ENCODE results near the gene RELL1.
"Not testable (repeated sequence)": the region's sequence is repeated elsewhere in the genome, so short reads cannot be mapped to it uniquely, and the experiment has no call there.

The RELL1 gene

DNA sequence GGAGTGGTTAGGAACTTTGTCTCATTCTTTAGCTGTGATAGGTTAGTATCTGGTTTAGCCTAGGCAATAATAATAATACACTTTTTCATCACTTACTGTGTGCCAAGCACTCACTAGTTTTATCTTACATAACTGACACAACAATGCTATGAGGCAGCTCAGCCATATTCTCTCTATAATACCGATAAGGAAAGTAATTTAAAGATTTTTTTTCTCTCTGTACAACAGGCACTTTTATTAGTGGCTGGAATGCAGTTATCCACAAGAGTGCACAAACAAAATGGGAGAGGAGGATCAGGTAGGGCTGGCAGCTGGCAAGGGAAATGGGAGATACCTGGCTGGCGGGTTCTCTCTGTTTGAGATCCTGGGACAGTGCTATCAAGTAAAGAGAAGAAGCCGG lies 7.6 kb downstream of the RELL1 start:
- DNase-seq (ENCODE audit: low read depth in 2 of 2) = no peak
- no peak overlapping the region for H3K4me3 ChIP-seq (replicated peaks in 1 of 2; ENCODE audit: low read depth in 2 of 2, low read length in 2 of 2)
- TF ChIP-seq, protein P1, sequence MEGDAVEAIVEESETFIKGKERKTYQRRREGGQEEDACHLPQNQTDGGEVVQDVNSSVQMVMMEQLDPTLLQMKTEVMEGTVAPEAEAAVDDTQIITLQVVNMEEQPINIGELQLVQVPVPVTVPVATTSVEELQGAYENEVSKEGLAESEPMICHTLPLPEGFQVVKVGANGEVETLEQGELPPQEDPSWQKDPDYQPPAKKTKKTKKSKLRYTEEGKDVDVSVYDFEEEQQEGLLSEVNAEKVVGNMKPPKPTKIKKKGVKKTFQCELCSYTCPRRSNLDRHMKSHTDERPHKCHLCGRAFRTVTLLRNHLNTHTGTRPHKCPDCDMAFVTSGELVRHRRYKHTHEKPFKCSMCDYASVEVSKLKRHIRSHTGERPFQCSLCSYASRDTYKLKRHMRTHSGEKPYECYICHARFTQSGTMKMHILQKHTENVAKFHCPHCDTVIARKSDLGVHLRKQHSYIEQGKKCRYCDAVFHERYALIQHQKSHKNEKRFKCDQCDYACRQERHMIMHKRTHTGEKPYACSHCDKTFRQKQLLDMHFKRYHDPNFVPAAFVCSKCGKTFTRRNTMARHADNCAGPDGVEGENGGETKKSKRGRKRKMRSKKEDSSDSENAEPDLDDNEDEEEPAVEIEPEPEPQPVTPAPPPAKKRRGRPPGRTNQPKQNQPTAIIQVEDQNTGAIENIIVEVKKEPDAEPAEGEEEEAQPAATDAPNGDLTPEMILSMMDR (IDR thresholded peaks at IDR 0.05; ENCODE audit: low read depth, low read length) = no peak

DNA sequence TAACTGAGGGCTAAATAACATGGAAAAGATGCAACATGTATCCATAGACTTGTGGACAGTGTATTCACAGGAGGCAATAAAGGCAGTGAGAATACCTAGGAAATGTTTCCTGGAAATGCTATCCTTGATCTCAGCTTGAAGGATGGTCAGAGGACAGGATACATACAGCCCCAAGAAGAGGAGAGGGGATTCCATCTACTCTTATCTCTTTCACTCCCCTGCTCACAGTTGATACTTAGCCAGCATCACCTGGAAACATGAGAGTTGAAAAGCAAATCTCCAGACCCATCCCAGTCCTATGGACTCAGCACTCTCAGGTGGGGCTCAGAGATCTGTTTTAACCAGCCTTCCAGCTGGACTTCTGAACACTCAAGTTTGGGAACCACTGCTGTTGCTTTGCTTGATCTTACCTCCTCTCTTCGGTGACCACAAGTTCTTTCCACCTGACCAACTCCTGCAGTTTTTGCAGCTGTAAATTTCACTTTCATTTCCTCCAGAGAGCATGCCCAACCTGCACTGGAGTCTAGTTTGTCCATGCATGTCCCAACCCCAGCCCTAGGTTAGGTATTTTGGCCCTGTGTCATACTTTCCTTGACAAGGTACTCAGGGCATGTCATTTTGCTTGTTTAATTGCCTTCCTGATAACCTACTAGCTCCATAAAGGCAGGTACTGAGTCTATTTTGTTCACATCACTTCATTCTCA lies 10.4 kb downstream of the RELL1 start:
- no peak for DNase-seq (ENCODE audit: low read depth in 2 of 2)
- TF ChIP-seq, protein P1 (IDR thresholded peaks at IDR 0.05; ENCODE audit: low read depth, low read length) = no peak

DNA sequence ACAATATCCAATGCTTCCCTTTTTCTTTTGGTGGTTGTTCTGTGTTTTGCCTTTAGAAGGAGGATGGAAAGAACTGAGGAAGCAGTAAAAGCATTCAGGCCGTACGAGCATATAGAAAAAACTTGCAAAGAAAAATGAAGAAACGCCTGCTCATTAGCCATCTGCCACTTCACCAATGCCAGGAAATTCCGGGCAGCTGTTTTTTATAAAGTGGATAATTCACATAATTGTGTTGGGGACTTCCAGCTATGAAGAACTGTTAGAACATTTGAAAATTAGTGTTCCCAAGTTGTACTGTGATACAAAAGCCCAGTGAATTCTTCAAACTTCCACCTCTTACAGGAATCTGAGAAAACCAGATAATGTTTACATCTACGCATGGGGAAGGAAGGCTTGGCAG lies 11.7 kb downstream of the RELL1 start:
- H3K4me3 ChIP-seq (replicated peaks in 1 of 2; ENCODE audit: low read depth in 2 of 2, low read length in 2 of 2) = no peak overlapping the region
- no peak for DNase-seq (ENCODE audit: low read depth in 2 of 2)
- TF ChIP-seq, protein P1 (IDR thresholded peaks at IDR 0.05; ENCODE audit: low read depth, low read length) = no peak

More for the DNA sequence above, 10.4 kb downstream of the RELL1 start:
- H3K4me3 ChIP-seq (replicated peaks in 1 of 2; ENCODE audit: low read depth in 2 of 2, low read length in 2 of 2) = no peak overlapping the region

DNA sequence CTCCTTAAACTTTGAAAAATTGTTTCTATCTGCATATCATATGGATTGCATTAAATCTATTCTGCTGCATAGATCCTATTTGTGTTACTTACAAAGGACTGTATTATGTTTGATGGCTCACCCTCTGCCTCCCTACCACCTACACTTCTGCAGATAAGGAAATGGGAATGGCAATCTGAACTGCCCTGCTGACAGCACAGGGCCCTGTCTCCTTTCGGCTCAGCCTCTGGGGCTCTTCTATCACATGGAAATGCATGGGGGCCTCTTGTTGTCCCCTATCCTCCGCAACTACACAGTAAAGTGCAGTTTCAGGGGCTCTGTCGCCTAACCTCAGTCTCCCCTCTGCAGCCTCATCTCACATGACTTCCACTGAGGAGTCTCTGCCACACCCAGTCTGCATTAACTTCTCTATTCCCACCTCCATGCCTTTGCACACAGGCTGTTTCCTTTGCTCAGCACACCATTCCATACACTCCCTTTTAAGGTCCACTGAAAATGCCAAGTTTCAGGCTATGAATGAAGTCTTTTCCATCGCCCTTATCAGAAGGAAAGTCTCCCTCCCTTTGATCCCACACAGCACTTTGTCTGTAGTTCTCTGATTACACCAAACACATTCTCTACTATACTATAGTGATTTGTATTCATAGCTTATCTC lies 12.5 kb downstream of the RELL1 start:
- TF ChIP-seq, protein P1 (IDR thresholded peaks at IDR 0.05; ENCODE audit: low read depth, low read length) = no peak
- no peak for DNase-seq (ENCODE audit: low read depth in 2 of 2)
- H3K4me3 ChIP-seq (replicated peaks in 1 of 2; ENCODE audit: low read depth in 2 of 2, low read length in 2 of 2) = no peak overlapping the region

DNA sequence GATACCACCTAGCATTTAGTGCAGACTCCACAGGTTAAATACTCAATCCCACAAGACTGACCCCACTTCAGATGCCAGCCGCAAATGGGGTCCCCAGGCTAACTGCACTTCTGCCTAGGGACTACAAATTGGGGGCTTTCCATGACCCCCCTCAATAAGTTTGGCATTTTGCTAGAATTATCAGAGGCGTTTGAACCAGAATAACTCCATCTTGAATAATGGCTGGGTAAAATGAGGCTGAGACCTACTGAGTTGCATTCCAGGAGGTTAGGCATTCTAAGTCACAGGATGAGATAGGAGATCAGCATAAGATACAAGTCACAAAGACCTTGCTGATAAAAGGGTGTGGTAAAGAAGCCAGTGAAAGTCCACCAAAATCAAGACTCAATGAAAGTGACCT lies 15.1 kb downstream of the RELL1 start:
- no peak for DNase-seq (ENCODE audit: low read depth in 2 of 2)
- TF ChIP-seq, protein P1 (IDR thresholded peaks at IDR 0.05; ENCODE audit: low read depth, low read length) = no peak

DNA sequence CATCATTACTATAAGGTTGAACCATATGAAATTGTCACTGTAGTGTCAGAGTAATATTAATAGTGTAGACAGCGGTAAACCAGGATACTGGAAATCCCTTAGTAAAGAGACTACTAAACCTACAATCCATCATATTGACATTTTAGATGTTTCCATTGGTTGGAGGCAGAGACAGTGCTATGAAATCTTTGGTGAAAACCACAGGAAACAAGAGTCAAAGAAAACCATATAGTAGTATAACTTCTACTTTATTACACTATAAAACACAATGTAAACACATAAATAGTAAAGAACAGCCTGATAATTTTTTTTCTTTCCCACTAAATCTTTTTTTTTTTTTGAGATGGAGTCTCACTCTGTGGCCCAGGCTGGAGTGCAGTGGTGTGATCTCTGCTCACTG lies 15.9 kb downstream of the RELL1 start:
- no peak overlapping the region for H3K4me3 ChIP-seq (replicated peaks in 1 of 2; ENCODE audit: low read depth in 2 of 2, low read length in 2 of 2)
- DNase-seq (ENCODE audit: low read depth in 2 of 2) = no peak

More for the DNA sequence above, 15.1 kb downstream of the RELL1 start:
- H3K4me3 ChIP-seq (replicated peaks in 1 of 2; ENCODE audit: low read depth in 2 of 2, low read length in 2 of 2) = no peak overlapping the region

DNA sequence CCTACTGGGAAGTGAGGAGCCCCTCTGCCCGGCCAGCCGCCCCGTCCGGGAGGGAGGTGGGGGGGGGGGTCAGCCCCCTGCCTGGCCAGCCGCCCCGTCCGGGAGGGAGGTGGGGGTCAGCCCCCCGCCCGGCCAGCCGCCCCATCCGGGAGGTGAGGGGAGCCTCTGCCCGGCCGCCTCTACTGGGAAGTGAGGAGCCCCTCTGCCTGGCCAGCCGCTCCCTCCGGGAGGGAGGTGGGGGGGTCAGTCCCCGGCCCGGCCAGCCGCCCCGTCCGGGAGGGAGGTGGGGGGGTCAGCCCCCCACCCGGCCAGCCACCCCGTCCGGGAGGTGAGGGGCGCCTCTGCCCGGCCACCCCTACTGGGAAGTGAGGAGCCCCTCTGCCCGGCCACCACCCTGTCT lies 17.1 kb downstream of the RELL1 start:
- not testable (repeated sequence) for H3K4me3 ChIP-seq (replicated peaks in 1 of 2; ENCODE audit: low read depth in 2 of 2, low read length in 2 of 2); DNase-seq (ENCODE audit: low read depth in 2 of 2)

More for the DNA sequence above, 15.9 kb downstream of the RELL1 start:
- TF ChIP-seq, protein P1 (IDR thresholded peaks at IDR 0.05; ENCODE audit: low read depth, low read length) = no peak

All from cardiac fibroblast (primary cell).